GM18520 (cell line): ENCODE results near the gene ERGIC3.

Source experiments
- ATAC-seq: cut with Tn5 transposase; IDR thresholded peaks from one replicate; pipeline ENCODE4 v1.9.1; 2021; ENCODE audit not compliant: unreplicated experiment

The ERGIC3 gene

GRCh38 chr20:35541783-35542662 is at the start of gene ERGIC3:
TSS of gene ERGIC3 (plus strand) at chr20:35542078. CDS start at chr20:35542098, 20 bp downstream.
- ATAC-seq: peak; percentile 90

- ATAC-seq: no peak
These were observed 49.5 kb upstream of the ERGIC3 start for GRCh38 chr20:35492352-35492751.

- ATAC-seq: no peak
These were observed 45.4 kb upstream of the ERGIC3 start for GRCh38 chr20:35496481-35496880.

- ATAC-seq: no peak
These were observed 44.6 kb upstream of the ERGIC3 start for GRCh38 chr20:35497320-35497719.

GRCh38 chr20:35497780-35498189 is 44.1 kb upstream of the ERGIC3 start:
- no peak for ATAC-seq

GRCh38 chr20:35499271-35499670 is 42.6 kb upstream of the ERGIC3 start:
- ATAC-seq: no peak

- ATAC-seq: no peak
These were observed 39.5 kb upstream of the ERGIC3 start for GRCh38 chr20:35502352-35502751.

- ATAC-seq: no peak
These were observed 38.6 kb upstream of the ERGIC3 start for GRCh38 chr20:35503281-35503680.

- ATAC-seq: no peak
These were observed 37.9 kb upstream of the ERGIC3 start for GRCh38 chr20:35503841-35504561.

GRCh38 chr20:35504751-35505150 is 37.1 kb upstream of the ERGIC3 start:
- ATAC-seq: no peak

- ATAC-seq: no peak
These were observed 35.7 kb upstream of the ERGIC3 start for GRCh38 chr20:35506179-35506578.

GRCh38 chr20:35506872-35507638 is 34.8 kb upstream of the ERGIC3 start:
- no peak for ATAC-seq

GRCh38 chr20:35508493-35509218 is 33.2 kb upstream of the ERGIC3 start:
- no peak for ATAC-seq

GRCh38 chr20:35510951-35511735 is 30.7 kb upstream of the ERGIC3 start:
- ATAC-seq: no peak

- ATAC-seq: no peak
These were observed 30.0 kb upstream of the ERGIC3 start for GRCh38 chr20:35511814-35512420.

GRCh38 chr20:35514371-35514932 is 27.4 kb upstream of the ERGIC3 start:
- ATAC-seq: no peak

GRCh38 chr20:35515341-35515740 is 26.5 kb upstream of the ERGIC3 start:
- no peak for ATAC-seq

GRCh38 chr20:35515949-35516645 is 25.8 kb upstream of the ERGIC3 start:
- ATAC-seq: no peak

GRCh38 chr20:35517125-35517524 is 24.8 kb upstream of the ERGIC3 start:
- ATAC-seq: no peak
